ENCODE data around the gene CNNM1. TPM values are rescaled to one million over a fixed set of nuclear protein-coding genes. Genes with fewer than 3 reads are reported as not detected.

CNNM1 gene
- total RNA-seq, 1 experiment from 2014 or later: not detected

GRCh38 chr10:99438890-99439289 is 109.7 kb downstream of the CNNM1 start:
- Histone ChIP-seq H3K36me3 (no peaks in the 10 kb centered on the region; the same call in 1 of the 2 replicates), H3K27ac (no peak overlapping the region), H3K4me3 (no peak overlapping the region), H3K27me3 (replicated peaks) (no peaks in the 10 kb centered on the region), H3K4me1 (replicated peaks) (no peaks in the 10 kb centered on the region), H3K9me3 (replicated peaks) (no peaks in the 10 kb centered on the region)
- DNase-seq (ENCODE audit: low read depth in 1 of 2, low spot score in 2 of 2): no peak

GRCh38 chr10:99442394-99442793 is 113.2 kb downstream of the CNNM1 start:
- no peaks in the 10 kb centered on the region for H3K36me3 ChIP-seq
- H3K27ac ChIP-seq: no peak overlapping the region
- no peaks in the 10 kb centered on the region for H3K4me1 ChIP-seq (replicated peaks)
- DNase-seq (ENCODE audit: low read depth in 1 of 2, low spot score in 2 of 2): no peak
- no peaks in the 10 kb centered on the region for H3K9me3 ChIP-seq (replicated peaks)
- no peaks in the 10 kb centered on the region for H3K27me3 ChIP-seq (replicated peaks)
- no peak overlapping the region for H3K4me3 ChIP-seq

GRCh38 chr10:99443500-99443899 is 114.3 kb downstream of the CNNM1 start:
- H3K4me3 ChIP-seq: no peak overlapping the region
- H3K27me3 ChIP-seq (replicated peaks): no peaks in the 10 kb centered on the region
- no peak overlapping the region for H3K27ac ChIP-seq
- H3K9me3 ChIP-seq (replicated peaks): no peaks in the 10 kb centered on the region
- no peaks in the 10 kb centered on the region for H3K4me1 ChIP-seq (replicated peaks)
- DNase-seq (ENCODE audit: low read depth in 1 of 2, low spot score in 2 of 2): no peak
- no peaks in the 10 kb centered on the region for H3K36me3 ChIP-seq

Other genes with a start within 250 kb of the CNNM1 start
- not detected in 2 replicates for gene HPSE2, start 93.5 kb upstream of the CNNM1 start, total RNA-seq (2014; rRNA removed; shearing (Covaris generic))
- 28.3 and 37.1 TPM in 2 replicates for gene GOT1, start 101.3 kb downstream of the CNNM1 start, total RNA-seq (2014; rRNA removed; shearing (Covaris generic))
- gene NKX2-3, start 203.6 kb downstream of the CNNM1 start, total RNA-seq (2014; rRNA removed; shearing (Covaris generic)): 1.4 TPM in 1 of 2 replicates, not detected in the other

Measured in SJSA1 (cell line).